ENCODE data around the gene MTM1.

DNA sequence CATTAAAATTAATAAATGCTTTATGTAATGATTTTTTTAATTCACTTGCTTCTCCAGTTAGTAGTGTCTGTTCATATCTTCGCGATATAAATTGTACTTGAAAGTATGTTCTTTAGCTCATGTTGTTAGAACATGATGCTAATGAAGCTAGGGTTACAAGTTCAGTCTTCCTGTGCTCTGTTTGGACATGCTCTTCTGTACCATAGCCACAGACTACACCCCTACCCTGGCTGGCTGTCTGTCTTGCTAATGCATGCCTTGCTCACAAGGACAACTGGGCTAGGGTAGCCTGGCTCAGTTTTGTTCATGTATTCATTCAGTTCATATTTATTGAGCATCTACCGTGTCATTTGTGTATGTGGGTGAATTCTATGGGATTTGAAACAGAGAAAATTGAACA lies 74.0 kb downstream of the MTM1 start:
- TF ChIP-seq, protein P1, sequence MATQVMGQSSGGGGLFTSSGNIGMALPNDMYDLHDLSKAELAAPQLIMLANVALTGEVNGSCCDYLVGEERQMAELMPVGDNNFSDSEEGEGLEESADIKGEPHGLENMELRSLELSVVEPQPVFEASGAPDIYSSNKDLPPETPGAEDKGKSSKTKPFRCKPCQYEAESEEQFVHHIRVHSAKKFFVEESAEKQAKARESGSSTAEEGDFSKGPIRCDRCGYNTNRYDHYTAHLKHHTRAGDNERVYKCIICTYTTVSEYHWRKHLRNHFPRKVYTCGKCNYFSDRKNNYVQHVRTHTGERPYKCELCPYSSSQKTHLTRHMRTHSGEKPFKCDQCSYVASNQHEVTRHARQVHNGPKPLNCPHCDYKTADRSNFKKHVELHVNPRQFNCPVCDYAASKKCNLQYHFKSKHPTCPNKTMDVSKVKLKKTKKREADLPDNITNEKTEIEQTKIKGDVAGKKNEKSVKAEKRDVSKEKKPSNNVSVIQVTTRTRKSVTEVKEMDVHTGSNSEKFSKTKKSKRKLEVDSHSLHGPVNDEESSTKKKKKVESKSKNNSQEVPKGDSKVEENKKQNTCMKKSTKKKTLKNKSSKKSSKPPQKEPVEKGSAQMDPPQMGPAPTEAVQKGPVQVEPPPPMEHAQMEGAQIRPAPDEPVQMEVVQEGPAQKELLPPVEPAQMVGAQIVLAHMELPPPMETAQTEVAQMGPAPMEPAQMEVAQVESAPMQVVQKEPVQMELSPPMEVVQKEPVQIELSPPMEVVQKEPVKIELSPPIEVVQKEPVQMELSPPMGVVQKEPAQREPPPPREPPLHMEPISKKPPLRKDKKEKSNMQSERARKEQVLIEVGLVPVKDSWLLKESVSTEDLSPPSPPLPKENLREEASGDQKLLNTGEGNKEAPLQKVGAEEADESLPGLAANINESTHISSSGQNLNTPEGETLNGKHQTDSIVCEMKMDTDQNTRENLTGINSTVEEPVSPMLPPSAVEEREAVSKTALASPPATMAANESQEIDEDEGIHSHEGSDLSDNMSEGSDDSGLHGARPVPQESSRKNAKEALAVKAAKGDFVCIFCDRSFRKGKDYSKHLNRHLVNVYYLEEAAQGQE (IDR thresholded peaks at IDR 0.05; ENCODE audit: low read depth): no peak
- TF ChIP-seq EP300 (IDR thresholded peaks at IDR 0.05; ENCODE audit: borderline replicate concordance) (no peak), YY1 (IDR thresholded peaks at IDR 0.05; ENCODE audit: low read depth) (no peak), FOXM1 (IDR thresholded peaks at IDR 0.05; ENCODE audit: borderline replicate concordance, low read depth) (no peak), RAD21 (IDR thresholded peaks at IDR 0.05; ENCODE audit: low read depth) (no peak), TCF12 (IDR thresholded peaks at IDR 0.05; ENCODE audit: low read depth) (no peak), TAF1 (IDR thresholded peaks at IDR 0.05; ENCODE audit: low read depth) (no peak), EGR1 (IDR thresholded peaks at IDR 0.05) (no peak)
- TF ChIP-seq, protein P2, sequence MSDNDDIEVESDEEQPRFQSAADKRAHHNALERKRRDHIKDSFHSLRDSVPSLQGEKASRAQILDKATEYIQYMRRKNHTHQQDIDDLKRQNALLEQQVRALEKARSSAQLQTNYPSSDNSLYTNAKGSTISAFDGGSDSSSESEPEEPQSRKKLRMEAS (IDR thresholded peaks at IDR 0.05): no peak

Measured in Ishikawa (cell line).